Measurements from ENCODE around the gene DDX23.

Gene DDX23

GRCh38 chr12:48794870-48795269, 57.1 kb downstream of the DDX23 start:
- DNase-seq = no peak

GRCh38 chr12:48793696-48794095, 58.3 kb downstream of the DDX23 start:
- DNase-seq = no peak

GRCh38 chr12:48789858-48790326, 62.1 kb downstream of the DDX23 start:
- no peak for DNase-seq

GRCh38 chr12:48788854-48789775, 62.8 kb downstream of the DDX23 start, which contains the start of gene ADCY6:
TSS of gene ADCY6 (minus strand) at chr12:48789089. CDS start at chr12:48783434, 5,655 bp downstream.
- DNase-seq = no peak

- no peak for DNase-seq
Measured at GRCh38 chr12:48788524-48788853, 63.5 kb downstream of the DDX23 start.

GRCh38 chr12:48787791-48788523, 64.0 kb downstream of the DDX23 start:
- DNase-seq = no peak

GRCh38 chr12:48786591-48787544, 65.1 kb downstream of the DDX23 start:
- DNase-seq = no peak

- DNase-seq = no peak
Measured at GRCh38 chr12:48783432-48783831, 68.5 kb downstream of the DDX23 start.

GRCh38 chr12:48782457-48783395, 69.2 kb downstream of the DDX23 start:
- DNase-seq = no peak

- DNase-seq = no peak
Measured at GRCh38 chr12:48781750-48782456, 70.1 kb downstream of the DDX23 start.

- no peak for DNase-seq
Measured at GRCh38 chr12:48780381-48781025, 71.5 kb downstream of the DDX23 start.

GRCh38 chr12:48779869-48780268, 72.1 kb downstream of the DDX23 start:
- no peak for DNase-seq

All from activated naive CD4-positive, alpha-beta T cell treated with Interleukin-2 at 50 U/mL for 16 hours (primary cell).